Coronary artery (tissue), 2 donors: ENCODE data around the gene VPS26B.

Source experiments
- DNase-seq: peaks from one replicate; pipeline ENCODE4 v3.0.0-alpha.2; 2017; ENCODE audit warnings: low spot score
- H3K27ac ChIP-seq, 2 donors: fragments of 200-600 bp; sonication (generic); one replicate each; pipeline ENCODE4 v1.5.1; 2016 to 2019
- H3K4me3 ChIP-seq: fragments of 200-600 bp; sonication (generic); 2 replicates; pipeline ENCODE4 v1.5.1; 2016; ENCODE audit warnings: mild to moderate bottlenecking, moderate library complexity
- TF ChIP-seq, protein P1 (sequence below): fragments of 200-600 bp; sonication (generic); IDR thresholded peaks from one replicate; pipeline ENCODE4 v1.5.1; 2019; ENCODE audit warnings: antibody characterized with exemption

Gene VPS26B

GRCh38 chr11:134290646-134291045 lies 66.2 kb downstream of the VPS26B start:
- Histone ChIP-seq H3K4me3 (no peak overlapping the region), H3K27ac (no peak overlapping the region)
- no peak for DNase-seq
- TF ChIP-seq, protein P1, sequence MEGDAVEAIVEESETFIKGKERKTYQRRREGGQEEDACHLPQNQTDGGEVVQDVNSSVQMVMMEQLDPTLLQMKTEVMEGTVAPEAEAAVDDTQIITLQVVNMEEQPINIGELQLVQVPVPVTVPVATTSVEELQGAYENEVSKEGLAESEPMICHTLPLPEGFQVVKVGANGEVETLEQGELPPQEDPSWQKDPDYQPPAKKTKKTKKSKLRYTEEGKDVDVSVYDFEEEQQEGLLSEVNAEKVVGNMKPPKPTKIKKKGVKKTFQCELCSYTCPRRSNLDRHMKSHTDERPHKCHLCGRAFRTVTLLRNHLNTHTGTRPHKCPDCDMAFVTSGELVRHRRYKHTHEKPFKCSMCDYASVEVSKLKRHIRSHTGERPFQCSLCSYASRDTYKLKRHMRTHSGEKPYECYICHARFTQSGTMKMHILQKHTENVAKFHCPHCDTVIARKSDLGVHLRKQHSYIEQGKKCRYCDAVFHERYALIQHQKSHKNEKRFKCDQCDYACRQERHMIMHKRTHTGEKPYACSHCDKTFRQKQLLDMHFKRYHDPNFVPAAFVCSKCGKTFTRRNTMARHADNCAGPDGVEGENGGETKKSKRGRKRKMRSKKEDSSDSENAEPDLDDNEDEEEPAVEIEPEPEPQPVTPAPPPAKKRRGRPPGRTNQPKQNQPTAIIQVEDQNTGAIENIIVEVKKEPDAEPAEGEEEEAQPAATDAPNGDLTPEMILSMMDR = no peak

DNA sequence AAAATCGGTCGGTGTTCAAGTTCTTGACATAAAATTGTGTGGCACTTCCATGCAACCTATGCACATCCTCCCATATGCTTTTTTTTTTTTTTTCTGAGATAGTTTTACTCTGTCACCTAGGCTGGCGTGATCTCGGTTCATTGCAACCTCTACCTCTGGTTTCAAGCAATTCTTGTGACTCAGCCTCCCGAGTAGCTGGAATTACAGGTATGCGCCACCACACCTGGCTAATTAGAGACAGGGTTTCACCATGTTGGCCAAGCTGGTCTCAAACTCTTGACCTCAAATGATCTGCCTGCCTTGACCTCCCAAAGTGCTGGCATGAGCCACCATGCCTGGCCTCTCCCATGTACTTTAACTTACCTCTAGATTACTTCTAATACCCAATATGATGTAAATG lies 66.7 kb downstream of the VPS26B start:
- TF ChIP-seq, protein P1 = no peak
- no peak for DNase-seq
- no peak overlapping the region for H3K27ac ChIP-seq
- H3K4me3 ChIP-seq = no peak overlapping the region

GRCh38 chr11:134292661-134293060 lies 68.2 kb downstream of the VPS26B start:
- no peak for DNase-seq
- Histone ChIP-seq H3K27ac (no peak overlapping the region), H3K4me3 (no peak overlapping the region)
- TF ChIP-seq, protein P1 = no peak

DNA sequence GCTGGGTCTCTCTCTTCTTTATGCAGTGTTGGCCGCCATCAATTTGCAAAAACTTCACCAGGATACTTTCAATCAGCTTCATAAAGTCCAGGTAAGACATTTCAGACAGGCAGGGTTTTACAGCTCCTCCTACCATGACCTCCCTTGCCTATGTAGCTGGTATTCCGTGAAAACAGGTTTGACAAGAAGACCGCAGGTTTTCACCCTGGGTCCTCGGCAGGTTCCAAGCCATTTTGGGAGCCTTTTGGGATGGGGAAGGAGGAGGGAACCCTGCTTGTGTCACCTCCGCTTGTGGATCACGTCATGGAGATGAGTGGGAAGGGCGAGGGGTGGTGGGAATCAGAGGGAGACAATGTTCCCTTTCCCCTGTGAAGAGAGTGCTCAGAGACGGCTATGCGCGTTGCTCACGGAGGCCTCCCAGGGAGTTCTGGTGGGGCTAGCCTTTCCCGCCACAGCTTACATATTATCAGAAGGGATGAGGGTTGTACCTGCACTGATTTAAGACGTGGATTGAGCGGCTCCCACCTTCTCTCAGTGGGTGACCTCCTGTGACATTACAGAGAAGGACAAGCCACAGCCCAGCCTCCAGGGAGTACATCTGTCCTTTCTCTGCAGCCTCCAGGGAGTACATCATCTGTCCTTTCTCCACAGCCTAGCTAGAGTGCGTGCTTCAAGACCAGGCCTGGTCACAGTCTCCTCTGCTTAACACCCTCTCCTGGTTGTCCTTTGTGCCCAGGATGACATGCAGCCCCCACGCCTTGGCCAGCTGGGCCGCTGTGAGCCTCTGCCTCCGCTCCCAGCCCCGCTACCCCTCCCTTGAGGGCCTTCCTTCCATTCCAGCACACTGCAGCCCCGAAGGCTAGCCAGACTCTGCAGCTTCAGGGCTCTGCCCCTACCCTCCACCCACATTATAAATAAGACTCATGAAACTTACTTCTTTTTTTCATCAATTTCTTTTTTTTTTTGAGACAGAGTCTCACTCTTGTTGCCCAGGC lies 68.9 kb downstream of the VPS26B start:
- H3K4me3 ChIP-seq = no peak overlapping the region
- no peak overlapping the region for H3K27ac ChIP-seq
- TF ChIP-seq, protein P1 = no peak
- DNase-seq = no peak

DNA sequence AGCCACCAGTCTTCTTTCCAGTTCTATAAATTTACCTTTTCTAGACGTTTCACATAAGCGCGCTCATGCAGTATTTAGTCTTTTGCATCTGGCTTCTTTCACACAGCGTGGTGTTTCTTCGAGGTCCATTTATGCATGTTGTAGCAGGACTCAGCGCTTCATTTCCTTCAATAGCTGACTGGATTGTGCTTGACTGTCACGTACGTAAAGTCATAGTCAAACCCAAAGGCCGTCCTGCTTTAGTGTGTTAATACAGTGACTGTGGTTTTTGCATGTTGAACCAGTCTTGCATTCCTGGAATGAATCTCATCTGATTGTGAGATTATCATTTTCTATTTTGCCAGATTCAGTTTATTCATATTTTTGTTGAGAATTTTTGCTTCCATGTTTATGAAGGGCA lies 70.2 kb downstream of the VPS26B start:
- TF ChIP-seq, protein P1 = no peak
- no peak overlapping the region for H3K4me3 ChIP-seq
- no peak overlapping the region for H3K27ac ChIP-seq
- no peak for DNase-seq
